SU-DHL-6 (cell line): ENCODE measurements around the gene FAM161A.

Experiments used
- H2AFZ ChIP-seq: fragments of 200-600 bp; sonication (generic); 2 replicates; pipeline ENCODE4 v1.6.1; 2014; ENCODE audit warnings: low read depth, mild to moderate bottlenecking, moderate library complexity, mixed read lengths, antibody characterized with exemption, low read length; ENCODE audit not compliant: severe bottlenecking
- H3F3A ChIP-seq: fragments of 200-600 bp; shearing (Covaris generic); 2 replicates; pipeline ENCODE4 v1.6.0; 2016; ENCODE audit warnings: antibody characterized with exemption, mild to moderate bottlenecking; ENCODE audit not compliant: insufficient read depth
- H3K27ac ChIP-seq: fragments of 200-600 bp; sonication (generic); 2 replicates; pipeline ENCODE4 v1.5.1; 2016; ENCODE audit warnings: low read depth, mild to moderate bottlenecking, low read length, moderate library complexity, mixed read lengths
- H3K27me3 ChIP-seq: fragments of 200-600 bp; sonication (generic), shearing (Covaris generic); 2 replicates; pipeline ENCODE4 v1.6.0; 2014; ENCODE audit warnings: mild to moderate bottlenecking, low read length
- H3K36me3 ChIP-seq: fragments of 200-600 bp; sonication (generic); 2 replicates; pipeline ENCODE4 v1.6.1; 2014; ENCODE audit warnings: mild to moderate bottlenecking, low read length, mixed read lengths
- H3K4me2 ChIP-seq: fragments of 300-600, 200-600 bp; shearing (Covaris generic), sonication (generic); 2 replicates; pipeline ENCODE4 v1.6.0; 2014; ENCODE audit warnings: low read length, low read depth, mild to moderate bottlenecking; ENCODE audit not compliant: poor library complexity, severe bottlenecking
- H3K4me3 ChIP-seq: fragments of 200-600 bp; sonication (generic); 2 replicates; pipeline ENCODE4 v1.5.1; 2014; ENCODE audit warnings: antibody characterized with exemption, low read length, mild to moderate bottlenecking, mixed read lengths; ENCODE audit not compliant: insufficient read depth, poor library complexity, severe bottlenecking
- H3K79me2 ChIP-seq: fragments of 200-600 bp; sonication (generic); 2 replicates; pipeline ENCODE4 v1.6.1; 2014; ENCODE audit warnings: mild to moderate bottlenecking, low read length, moderate library complexity; ENCODE audit not compliant: insufficient read depth
- H3K9ac ChIP-seq: fragments of 200-600 bp; sonication (generic); 2 replicates; pipeline ENCODE4 v1.7.0; 2014; ENCODE audit warnings: mild to moderate bottlenecking, low read length
- H3K9me2 ChIP-seq: fragments of 200-600 bp; sonication (generic); replicated peaks from 2 replicates; pipeline ENCODE4 v1.6.1; 2014; ENCODE audit warnings: low read length; ENCODE audit not compliant: insufficient read depth
- H3K9me3 ChIP-seq: fragments of 200-600 bp; sonication (generic); 2 replicates; pipeline ENCODE4 v1.6.1; 2014; ENCODE audit warnings: low read length, mixed read lengths; ENCODE audit not compliant: insufficient read depth
- H4K20me1 ChIP-seq: fragments of 200-600 bp; sonication (generic); 2 replicates; pipeline ENCODE4 v1.6.1; 2014; ENCODE audit warnings: low read depth, mild to moderate bottlenecking, antibody characterized with exemption, low read length, moderate library complexity, mixed read lengths
- CTCF ChIP-seq: fragments of 200-600 bp; sonication (generic); IDR thresholded peaks from one replicate; pipeline ENCODE4 v1.5.1; 2017; ENCODE audit warnings: antibody characterized with exemption, mild to moderate bottlenecking, low read length, moderate library complexity; ENCODE audit not compliant: insufficient read depth, poor library complexity, severe bottlenecking
- EZH2phosphoT487 ChIP-seq: fragments of 200-600 bp; sonication (generic), shearing (Covaris generic); conservative IDR thresholded peaks from 2 replicates; pipeline ENCODE4 v1.6.1; 2018; ENCODE audit warnings: mild to moderate bottlenecking, antibody characterized with exemption, low read length, moderate library complexity, mixed read lengths

The FAM161A gene

GRCh38 chr2:61888267-61889055, 34.6 kb upstream of the FAM161A start, which contains the start of gene CCT4:
CCT4 (minus strand) TSS chr2:61888656; CDS start chr2:61888507, 149 bp downstream.
- Histone ChIP-seq H3K36me3 (peaks cover 17% of the 10 kb centered on the region), H3K27me3 (no peaks in the 10 kb centered on the region), H3K9me2 (no peaks in the 10 kb centered on the region), H3K27ac (peak within 1 kb of the TSS; percentile 85), H3K9me3 (no peaks in the 10 kb centered on the region), H3K9ac (peak within 1 kb of the TSS; percentile 89), H3K4me2 (peak within 1 kb of the TSS; percentile 81), H3K79me2 (peaks cover 44% of the 10 kb centered on the region), H3K4me3 (peak within 1 kb of the TSS; percentile 100), H4K20me1 (peaks cover 24% of the 10 kb centered on the region; the same call in 1 of the 2 replicates), H2AFZ (peak within 1 kb of the TSS; percentile 64), H3F3A (peaks cover 6% of the 10 kb centered on the region; the same call in 1 of the 2 replicates)
- TF ChIP-seq EZH2phosphoT487: no peak

GRCh38 chr2:61887717-61888266, 33.9 kb upstream of the FAM161A start:
- Histone ChIP-seq H3K27ac (peak overlapping the region; percentile 85), H3K4me2 (peak overlapping the region; percentile 81), H3K36me3 (peaks cover 18% of the 10 kb centered on the region), H3K9me3 (no peaks in the 10 kb centered on the region), H3K27me3 (no peaks in the 10 kb centered on the region), H3K79me2 (peaks cover 44% of the 10 kb centered on the region), H3K9me2 (no peaks in the 10 kb centered on the region), H2AFZ (peak overlapping the region; percentile 64), H3K4me3 (peak overlapping the region; percentile 100), H4K20me1 (peaks cover 24% of the 10 kb centered on the region; the same call in 1 of the 2 replicates), H3F3A (peaks cover 6% of the 10 kb centered on the region; the same call in 1 of the 2 replicates), H3K9ac (peak overlapping the region; percentile 89)
- no peak for TF ChIP-seq EZH2phosphoT487
- TF ChIP-seq CTCF: no peak

- no peaks in the 10 kb centered on the region for H3K9me2 ChIP-seq
- H3K9ac ChIP-seq: no peak overlapping the region
- no peak for TF ChIP-seq EZH2phosphoT487
- no peak for TF ChIP-seq CTCF
- peaks cover 24% of the 10 kb centered on the region; the same call in 1 of the 2 replicates for H4K20me1 ChIP-seq
- no peaks in the 10 kb centered on the region for H3K9me3 ChIP-seq
- peaks cover 44% of the 10 kb centered on the region for H3K79me2 ChIP-seq
- peak overlapping the region; percentile 81 for H3K4me2 ChIP-seq
- H3K27ac ChIP-seq: no peak overlapping the region
- H3K27me3 ChIP-seq: no peaks in the 10 kb centered on the region
- H2AFZ ChIP-seq: no peak overlapping the region
- H3K36me3 ChIP-seq: peaks cover 27% of the 10 kb centered on the region
- no peak overlapping the region for H3K4me3 ChIP-seq
- H3F3A ChIP-seq: peaks cover 6% of the 10 kb centered on the region; the same call in 1 of the 2 replicates
Observed at GRCh38 chr2:61885896-61886603, 32.2 kb upstream of the FAM161A start.
